NCI-H2107 treated with DMSO at 0.1 percent for 48 hours (cell line): ENCODE data around the gene FUNDC2.
"Not testable (repeated sequence)": the region's sequence is repeated elsewhere in the genome, so short reads cannot be mapped to it uniquely, and the experiment has no call there.

ENCODE experiments used
- DNase-seq: peaks from one replicate; lab custom pipeline; 2025; ENCODE audit not compliant: unreplicated experiment; lab: John Stamatoyannopoulos, UW

The FUNDC2 gene

DNA sequence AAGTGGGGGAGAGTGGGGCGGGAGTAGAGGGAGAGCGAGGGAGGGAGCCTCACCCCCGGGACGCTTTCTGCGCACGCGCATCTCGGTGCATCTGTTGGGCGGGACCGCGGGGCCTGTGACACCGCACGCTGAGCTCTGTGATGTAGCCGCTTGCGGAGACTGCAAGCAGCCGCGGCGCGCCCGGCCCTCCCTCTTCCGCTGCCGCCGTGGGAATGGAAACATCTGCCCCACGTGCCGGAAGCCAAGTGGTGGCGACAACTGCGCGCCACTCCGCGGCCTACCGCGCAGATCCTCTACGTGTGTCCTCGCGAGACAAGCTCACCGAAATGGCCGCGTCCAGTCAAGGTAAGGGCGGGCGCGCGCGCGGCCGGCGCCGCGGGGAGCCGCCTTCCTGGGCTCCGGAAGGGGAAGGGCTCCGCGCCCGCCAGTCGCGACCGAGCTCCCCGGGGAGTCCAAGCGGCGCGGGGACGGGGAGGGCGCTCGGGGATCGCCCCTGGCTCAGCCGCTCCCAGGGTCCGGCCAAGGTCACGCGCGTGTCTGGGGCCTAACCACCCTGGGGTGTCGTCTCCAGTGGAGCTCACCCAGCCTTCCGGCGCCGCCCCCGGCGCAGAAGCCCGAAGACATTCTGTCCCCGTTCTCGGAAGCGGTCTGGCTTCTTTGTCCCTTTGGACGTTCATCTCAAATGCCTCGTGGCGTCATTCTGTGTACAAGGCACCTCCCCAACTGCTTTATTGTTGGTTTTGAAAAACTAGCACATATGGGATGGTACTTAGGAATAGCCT lies at the start of gene FUNDC2:
Gene FUNDC2 (plus strand): TSS at position 118 of the 782 bp plus-strand sequence. CDS start 95 bp downstream, at position 213.
- DNase-seq = peak; percentile 91

GRCh38 chrX:154979629-154980028 lies 47.0 kb upstream of the FUNDC2 start:
- no peak for DNase-seq

DNA sequence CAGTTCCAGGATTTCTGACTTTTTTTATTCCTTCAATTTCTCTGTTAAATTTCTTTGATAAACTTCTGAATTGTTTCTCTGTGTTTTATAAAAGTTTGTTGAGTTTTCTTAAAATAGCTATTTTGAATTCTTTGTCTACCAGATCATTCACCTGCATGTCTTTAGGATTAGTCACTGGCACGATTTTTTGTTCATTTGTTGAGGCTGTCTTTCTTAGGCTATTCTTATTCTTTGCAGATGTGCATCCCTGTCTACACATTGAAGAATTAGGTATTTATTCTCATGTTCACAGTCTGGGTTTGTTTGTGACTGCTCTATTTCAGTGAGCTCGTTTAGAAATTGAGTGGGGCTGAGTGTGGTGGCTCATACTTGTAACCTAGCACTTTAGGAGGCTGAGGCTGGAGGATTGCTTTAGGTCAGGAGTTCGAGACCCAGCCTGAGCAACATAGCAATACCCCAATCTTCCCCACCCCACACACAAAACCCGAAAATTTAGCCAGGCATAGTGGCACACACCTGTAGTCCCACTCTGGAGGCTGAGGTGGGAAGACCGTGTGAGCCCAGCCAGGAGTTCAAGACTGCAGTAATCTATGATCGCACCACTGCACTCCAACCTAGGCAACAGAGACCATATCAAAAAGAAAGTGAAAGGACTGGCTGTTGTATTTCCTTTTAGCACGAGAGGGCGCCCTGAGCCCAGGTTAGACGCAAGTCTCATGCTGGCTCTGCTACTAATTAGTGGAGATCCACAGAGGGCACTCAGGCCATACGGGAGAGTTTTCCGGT lies 46.1 kb upstream of the FUNDC2 start:
- DNase-seq = peak; percentile 75

GRCh38 chrX:154981116-154981411 lies 45.6 kb upstream of the FUNDC2 start:
- no peak for DNase-seq

- DNase-seq = peak; percentile 8
Observed at GRCh38 chrX:154986826-154987575, 39.6 kb upstream of the FUNDC2 start.

DNA sequence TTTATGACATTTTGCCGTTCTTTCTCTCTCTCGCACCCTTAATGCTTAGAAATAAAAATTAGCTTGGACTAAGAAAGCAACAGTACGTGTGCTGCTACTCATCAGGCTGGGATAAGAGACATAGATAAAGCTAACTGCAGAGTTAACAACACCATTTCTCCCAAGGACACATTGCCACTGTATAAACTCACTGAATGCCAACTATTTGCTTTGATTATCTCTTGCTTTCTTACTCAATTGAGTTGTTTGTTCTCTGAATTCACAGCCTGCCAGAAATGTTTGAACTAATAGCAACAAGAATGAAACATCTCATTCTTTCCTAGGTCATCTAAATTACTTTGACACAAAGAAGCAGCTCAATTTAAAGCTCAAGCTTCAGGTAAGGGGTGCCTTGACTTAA lies 38.7 kb upstream of the FUNDC2 start:
- DNase-seq = no peak

GRCh38 chrX:154988719-154989118 lies 37.9 kb upstream of the FUNDC2 start:
- no peak for DNase-seq

DNA sequence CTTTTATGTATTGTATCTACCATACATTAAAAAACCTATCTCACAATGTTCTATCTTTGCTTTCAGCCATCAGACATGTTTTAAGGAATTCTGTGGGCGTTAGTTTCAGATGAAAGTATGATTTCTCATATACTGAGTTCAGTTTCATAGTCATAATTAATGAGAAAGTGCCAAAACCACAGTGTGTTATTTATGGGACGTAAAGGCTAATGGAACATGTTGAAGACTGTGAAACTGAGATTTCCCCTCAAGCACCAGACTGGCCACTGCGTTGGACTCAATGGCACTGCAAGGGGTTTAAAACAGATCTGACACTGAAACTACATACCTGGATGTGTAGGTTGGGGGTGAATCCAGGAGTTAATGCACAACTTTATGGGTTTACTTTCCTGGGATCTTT lies 36.1 kb upstream of the FUNDC2 start:
- DNase-seq = no peak

GRCh38 chrX:154991039-154991438 lies 35.6 kb upstream of the FUNDC2 start:
- no peak for DNase-seq

GRCh38 chrX:154991476-154991875 lies 35.2 kb upstream of the FUNDC2 start:
- no peak for DNase-seq

- DNase-seq = no peak
Observed at GRCh38 chrX:154998204-154998880, 28.3 kb upstream of the FUNDC2 start.

DNA sequence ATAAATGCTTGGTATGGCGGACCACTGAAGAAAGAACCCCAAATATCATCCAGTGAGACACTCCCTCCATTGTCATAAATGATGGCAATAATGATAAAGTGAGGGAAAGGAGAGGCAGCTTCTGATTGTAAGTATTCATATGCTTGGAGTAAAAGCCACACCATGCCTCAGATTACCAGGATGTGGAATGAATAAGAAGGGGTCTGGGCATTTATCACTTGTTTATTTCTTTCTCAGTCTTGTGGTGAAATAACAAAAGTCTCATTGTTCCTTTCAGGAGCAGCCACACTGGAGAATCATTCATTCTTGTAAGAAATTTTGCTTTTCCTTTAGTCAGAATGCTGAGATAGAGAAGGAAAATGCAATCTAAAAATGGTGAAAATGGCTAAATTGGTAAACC lies 25.8 kb upstream of the FUNDC2 start:
- no peak for DNase-seq

DNA sequence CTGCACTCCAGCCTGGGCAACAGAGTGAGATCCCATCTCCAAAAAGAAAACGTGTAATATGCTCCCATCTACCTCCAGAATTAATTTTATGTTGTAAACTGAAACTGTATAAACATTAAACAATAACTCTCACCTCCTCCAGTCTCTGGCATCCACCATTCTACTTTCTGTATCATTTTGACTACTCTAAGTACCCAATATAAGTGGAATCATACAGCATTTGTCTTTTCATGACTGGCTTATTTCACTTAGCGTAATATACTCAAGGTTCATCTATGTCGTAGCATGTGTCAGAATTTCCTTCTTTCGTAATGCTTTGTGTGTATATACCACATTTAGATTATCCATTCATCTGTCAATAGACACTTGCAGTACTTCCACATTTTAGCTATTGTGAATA lies 24.8 kb upstream of the FUNDC2 start:
- DNase-seq = no peak

GRCh38 chrX:155005190-155005589 lies 21.5 kb upstream of the FUNDC2 start:
- DNase-seq = no peak

DNA sequence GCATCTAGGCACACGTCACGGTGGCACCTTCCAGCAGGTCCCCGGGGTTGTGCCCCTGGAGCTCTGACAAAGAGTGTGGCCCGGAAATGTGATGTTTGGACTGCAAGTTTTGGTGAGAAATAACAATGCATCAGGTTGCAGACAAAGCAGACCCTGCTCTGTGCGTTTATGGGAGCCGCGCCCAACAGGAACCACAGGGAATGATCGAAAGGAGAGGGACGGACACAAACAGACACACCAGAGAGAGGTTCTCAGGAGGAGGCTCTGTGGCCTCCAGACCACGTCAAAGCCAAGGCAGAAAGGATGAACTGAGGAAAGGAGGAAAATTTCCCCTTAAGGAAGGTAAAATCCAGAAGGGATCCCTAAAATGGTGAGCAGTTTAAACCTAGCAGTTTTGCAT lies 20.3 kb upstream of the FUNDC2 start:
- DNase-seq = not testable (repeated sequence)

GRCh38 chrX:155006913-155007671 lies 19.6 kb upstream of the FUNDC2 start:
- not testable (repeated sequence) for DNase-seq

DNA sequence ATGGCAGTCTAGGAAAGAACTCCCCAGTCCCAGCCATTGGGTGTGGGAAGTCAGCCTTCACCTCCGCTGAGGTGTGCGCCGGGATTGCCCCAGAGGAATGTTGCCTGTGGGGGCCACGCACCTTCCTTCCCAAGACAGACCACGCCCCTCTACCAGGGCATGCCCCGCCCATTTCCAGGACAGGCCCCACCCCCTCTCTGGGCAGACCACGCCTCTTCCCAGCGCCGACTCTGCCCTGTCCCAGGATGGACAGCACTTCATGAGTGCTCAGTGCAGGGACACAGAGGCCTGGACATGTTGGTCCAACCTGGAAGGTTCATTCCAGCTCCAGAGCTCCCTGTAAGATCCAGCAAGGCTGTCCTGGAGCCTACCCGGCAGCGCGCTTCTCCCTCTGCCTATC lies 18.1 kb upstream of the FUNDC2 start:
- not testable (repeated sequence) for DNase-seq

- DNase-seq = no peak
Observed at GRCh38 chrX:155009994-155010472, 16.6 kb upstream of the FUNDC2 start.

DNA sequence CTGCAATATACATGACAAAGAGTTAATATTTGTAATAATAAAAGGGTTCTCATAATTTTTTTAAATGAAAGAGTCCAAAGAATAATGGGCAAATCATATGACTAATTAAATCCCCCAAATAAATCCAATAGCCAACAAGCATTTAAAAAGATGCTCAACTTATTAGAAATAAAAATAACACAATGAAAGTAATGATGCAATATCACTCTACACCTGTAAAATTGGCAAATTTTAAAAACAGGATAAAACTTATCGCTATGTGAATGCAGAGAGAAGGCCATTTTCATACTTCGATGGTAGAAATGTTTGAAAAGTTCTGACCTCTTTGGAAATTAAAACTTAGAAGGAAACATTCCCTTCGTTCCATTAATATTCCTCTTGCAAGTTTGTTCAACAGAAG lies 6.1 kb upstream of the FUNDC2 start:
- no peak for DNase-seq

DNA sequence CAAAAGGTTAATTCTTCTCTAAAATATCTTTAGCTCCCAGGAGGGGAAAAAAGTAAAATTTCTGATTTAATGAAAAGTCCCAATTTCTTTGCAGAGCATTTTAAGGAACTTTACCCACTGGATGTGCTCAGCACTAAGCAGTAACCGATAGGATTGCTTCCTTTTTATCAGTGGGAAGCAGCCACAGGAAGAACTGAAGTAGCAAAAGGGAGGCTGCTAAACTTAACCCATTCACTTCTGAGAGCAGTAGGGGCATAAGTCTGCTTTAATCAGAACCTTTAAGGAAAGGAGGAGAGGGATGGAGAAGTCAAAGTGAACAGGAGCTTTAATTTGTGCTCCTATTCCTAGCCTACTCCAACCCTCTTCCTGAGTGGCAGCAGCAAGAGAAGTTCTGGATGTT lies 4.1 kb upstream of the FUNDC2 start, which contains the start of gene F8:
Gene F8 (minus strand): TSS at position 139 of the 400 bp plus-strand sequence. CDS start 171 bp downstream, outside the sequence.
- DNase-seq = no peak
